B cell (primary cell): ENCODE results near the gene NCK2. TPM values are rescaled to one million over a fixed set of nuclear protein-coding genes. Genes with fewer than 3 reads are reported as not detected.

Source experiments
- ATAC-seq: fragments of 200-7000 bp; cut with Tn5 transposase; one replicate; pipeline ENCODE4 v1.10.0; 2021; ENCODE audit warnings: low read depth, mild to moderate bottlenecking, moderate number of reproducible peaks, moderate library complexity
- CTCF ChIA-PET: fragments of 350-600 bp; sonication (Branson Sonifier 250); formaldehyde crosslinking; loops from one replicate; lab custom pipeline; 2021; ENCODE audit warnings: antibody characterized with exemption, inconsistent platforms; lab: Charles Lee
- POLR2A ChIA-PET: fragments of 350-600 bp; sonication (Branson Sonifier 250); formaldehyde crosslinking; loops from one replicate; lab custom pipeline; 2021; ENCODE audit warnings: antibody characterized with exemption; lab: Charles Lee
- DNase-seq: peaks from one replicate; pipeline ENCODE4 v3.0.0; 2013
- H2AFZ ChIP-seq: 2 replicates; pipeline ENCODE4 v1.6.1; 2012; ENCODE audit warnings: mild to moderate bottlenecking, low read depth, low read length; ENCODE audit not compliant: insufficient read depth, poor library complexity, severe bottlenecking
- H3K27ac ChIP-seq, 2 donors: 1 replicate in 1 of 2; 2 replicates in 1 of 2; pipeline ENCODE4 v1.5.1; 2012 to 2013; ENCODE audit warnings: low read length in 2 of 2, mild to moderate bottlenecking in 2 of 2, moderate library complexity in 1 of 2
- H3K27me3 ChIP-seq, 4 experiments: fragments of 200-600 bp in 1 of 4; sonication (generic) in 1 of 4; replicated peaks in 1 of 4; 1 replicate in 2 of 4; 2 replicates in 2 of 4; pipeline versions ENCODE4 v1.6.1 to v1.7.0; 2013 to 2016; ENCODE audit warnings: low read length in 3 of 4, mild to moderate bottlenecking in 2 of 4, mixed read lengths in 1 of 4, moderate library complexity in 1 of 4; ENCODE audit not compliant: insufficient read depth in 4 of 4, control insufficient read depth in 3 of 4; ENCODE audit errors: control extremely low read depth in 1 of 4
- H3K36me3 ChIP-seq, 2 experiments: replicated peaks in 1 of 2; 1 replicate in 1 of 2; 2 replicates in 1 of 2; pipeline versions ENCODE4 v1.6.1 to v1.7.1; 2013; ENCODE audit warnings: low read length in 1 of 2; ENCODE audit not compliant: insufficient read depth in 2 of 2, control insufficient read depth in 1 of 2; ENCODE audit errors: control extremely low read depth in 1 of 2, extremely low read depth in 1 of 2
- H3K4me1 ChIP-seq, 2 donors: fragments of 200-600 bp in 1 of 2; sonication (generic) in 1 of 2; 1 replicate in 1 of 2; 2 replicates in 1 of 2; pipeline versions ENCODE4 v1.5.1 to v1.6.1; 2013 to 2017; ENCODE audit warnings: low read length in 2 of 2; ENCODE audit not compliant: control insufficient read depth in 2 of 2, insufficient read depth in 2 of 2
- H3K4me2 ChIP-seq: replicated peaks from 2 replicates; pipeline ENCODE3; 2012; ENCODE audit warnings: mild to moderate bottlenecking, low read depth, low read length; ENCODE audit not compliant: poor library complexity, severe bottlenecking
- H3K4me3 ChIP-seq, 5 experiments: fragments of 200-600 bp in 1 of 5; sonication (generic) in 1 of 5; 1 replicate in 3 of 5; 2 replicates in 2 of 5; pipeline versions ENCODE4 v1.5.1 to v1.7.0; 2011 to 2016; ENCODE audit warnings: low read length in 4 of 5, mild to moderate bottlenecking in 4 of 5, low read depth in 2 of 5, control low read depth in 1 of 5, moderate library complexity in 1 of 5; ENCODE audit not compliant: insufficient read depth in 1 of 5; ENCODE audit errors: control extremely low read depth in 1 of 5, extremely low read depth in 1 of 5
- H3K79me2 ChIP-seq: fragments of 200-600 bp; sonication (generic); one replicate; pipeline ENCODE4 v1.6.0; 2016; ENCODE audit warnings: low read length; ENCODE audit not compliant: control insufficient read depth, insufficient read depth
- H3K9ac ChIP-seq: fragments of 200-600 bp; sonication (generic); 2 replicates; pipeline ENCODE4 v1.6.1; 2017; ENCODE audit warnings: mild to moderate bottlenecking, low read length, moderate library complexity
- H3K9me3 ChIP-seq, 3 donors: one replicate each; pipeline versions ENCODE4 v1.6.1 to v1.7.1; 2013; ENCODE audit warnings: low read length in 2 of 3; ENCODE audit not compliant: control insufficient read depth in 2 of 3, insufficient read depth in 1 of 3; ENCODE audit errors: control extremely low read depth in 1 of 3
- H4K20me1 ChIP-seq: 2 replicates; pipeline ENCODE4 v1.6.0; 2012; ENCODE audit warnings: mild to moderate bottlenecking, low read length; ENCODE audit not compliant: insufficient read depth, control insufficient read depth, poor library complexity, severe bottlenecking
- H3K27ac Mint-ChIP-seq: one replicate; pipeline ENCODE4 v1.8.0; 2021; ENCODE audit warnings: mixed read lengths
- H3K27me3 Mint-ChIP-seq: one replicate; pipeline ENCODE4 v1.8.0; 2021; ENCODE audit warnings: mixed read lengths
- H3K4me1 Mint-ChIP-seq: one replicate; pipeline ENCODE4 v1.8.0; 2021; ENCODE audit warnings: mixed read lengths
- H3K4me3 Mint-ChIP-seq: one replicate; pipeline ENCODE4 v1.8.0; 2021; ENCODE audit warnings: mixed read lengths
- H3K9me3 Mint-ChIP-seq: one replicate; pipeline ENCODE4 v1.8.0; 2022; ENCODE audit warnings: mixed read lengths; ENCODE audit not compliant: insufficient read depth
- EZH2 ChIP-seq: IDR thresholded peaks from 2 replicates; pipeline ENCODE4 v1.6.1; 2012; ENCODE audit warnings: borderline replicate concordance, low read depth, mild to moderate bottlenecking, moderate library complexity, low read length; ENCODE audit not compliant: insufficient read depth, poor library complexity, severe bottlenecking
- WGBS: methylation state at CpG from one replicate; pipeline ENCODE4 v1.1.5; 2013; ENCODE audit warnings: missing lambda C conversion rate; ENCODE audit not compliant: insufficient coverage; 5-methylcytosine and 5-hydroxymethylcytosine counted together
- intact Hi-C: fragments of 100-400 bp; cut with micrococcal nuclease; formaldehyde crosslinking; loops from one replicate; pipeline ENCODE4 v1.10.0; 2022
- polyA plus RNA-seq: library from polyadenylated mRNA; depleted of rRNA; stranded (reverse); fragments of >200 nt; gene quantifications from 2 replicates; pipeline ENCODE4 v1.2.3, GENCODE V29; 2012
- total RNA-seq, 2 donors: library from RNA; stranded (reverse); fragments of 120-200 nt in 1 of 2; gene quantifications; 1 replicate in 1 of 2; 2 replicates in 1 of 2; pipeline versions ENCODE4 v1.2.3 to v1.2.4, GENCODE V29; 2013 to 2022
- TF ChIP-seq, protein P1 (sequence below): fragments of 200-600 bp; IDR thresholded peaks from one replicate; pipeline ENCODE4 v1.8.0; 2022; ENCODE audit warnings: antibody characterized with exemption, mild to moderate bottlenecking

The NCK2 gene
- total and polyA plus RNA-seq, 2 donors (not counting 1 experiment from before 2014, with no cell fraction given): 64.2 to 72.3 TPM

- H3K27me3 Mint-ChIP-seq: no peaks in the 10 kb centered on the region
- H3K27ac ChIP-seq: peak overlapping the region; percentile 59 to 81
- peak overlapping the region; percentile 75 for H3K9ac ChIP-seq
- peaks cover 74% of the 10 kb centered on the region for H3K4me1 Mint-ChIP-seq
- no peaks in the 10 kb centered on the region for H3K27me3 ChIP-seq
- peak overlapping the region; percentile 88 for H3K4me2 ChIP-seq
- H4K20me1 ChIP-seq: peaks cover 47% of the 10 kb centered on the region
- ChIA-PET CTCF (interaction anchor here (0.6 to 1.7 kb wide), 11 partner anchors 8 to 346 kb away, joined by 3 to 9 read pairs (median 4); no protein-coding TSS in a partner anchor), POLR2A (interaction anchor here (0.5 to 3.0 kb wide), 9 partner anchors 10 to 857 kb away, joined by 3 to 14 read pairs (median 6); no protein-coding TSS in a partner anchor)
- peaks cover 0 to 11% of the 10 kb centered on the region in 2 experiments for H3K36me3 ChIP-seq
- H3K79me2 ChIP-seq: peaks cover 64% of the 10 kb centered on the region
- H3K4me3 ChIP-seq: peak overlapping the region; percentile 61 to 83 (median 64)
- peaks cover 65% of the 10 kb centered on the region in 2 donors for H3K4me1 ChIP-seq
- intact Hi-C loops: loop anchor here (1.0 to 10.0 kb wide), 5 partner anchors 30 to 448 kb away; partner anchors contain the start of genes C2orf49 and UXS1
- 12% methylated on average over 18 of the region's 23 CpGs for WGBS
- TF ChIP-seq, protein P1, sequence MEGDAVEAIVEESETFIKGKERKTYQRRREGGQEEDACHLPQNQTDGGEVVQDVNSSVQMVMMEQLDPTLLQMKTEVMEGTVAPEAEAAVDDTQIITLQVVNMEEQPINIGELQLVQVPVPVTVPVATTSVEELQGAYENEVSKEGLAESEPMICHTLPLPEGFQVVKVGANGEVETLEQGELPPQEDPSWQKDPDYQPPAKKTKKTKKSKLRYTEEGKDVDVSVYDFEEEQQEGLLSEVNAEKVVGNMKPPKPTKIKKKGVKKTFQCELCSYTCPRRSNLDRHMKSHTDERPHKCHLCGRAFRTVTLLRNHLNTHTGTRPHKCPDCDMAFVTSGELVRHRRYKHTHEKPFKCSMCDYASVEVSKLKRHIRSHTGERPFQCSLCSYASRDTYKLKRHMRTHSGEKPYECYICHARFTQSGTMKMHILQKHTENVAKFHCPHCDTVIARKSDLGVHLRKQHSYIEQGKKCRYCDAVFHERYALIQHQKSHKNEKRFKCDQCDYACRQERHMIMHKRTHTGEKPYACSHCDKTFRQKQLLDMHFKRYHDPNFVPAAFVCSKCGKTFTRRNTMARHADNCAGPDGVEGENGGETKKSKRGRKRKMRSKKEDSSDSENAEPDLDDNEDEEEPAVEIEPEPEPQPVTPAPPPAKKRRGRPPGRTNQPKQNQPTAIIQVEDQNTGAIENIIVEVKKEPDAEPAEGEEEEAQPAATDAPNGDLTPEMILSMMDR: no peak
- TF ChIP-seq EZH2: no peak
- ATAC-seq (peak; percentile 22), DNase-seq (peak; percentile 73)
- peak overlapping the region; percentile 97 for H3K4me3 Mint-ChIP-seq
- peaks cover 0 to 6% (median 0%) of the 10 kb centered on the region in 3 donors for H3K9me3 ChIP-seq
- peak overlapping the region; percentile 95 for H3K27ac Mint-ChIP-seq
- peak overlapping the region; percentile 57 for H2AFZ ChIP-seq
- H3K9me3 Mint-ChIP-seq: no peaks in the 10 kb centered on the region
These were observed 1.7 kb downstream of the NCK2 start for GRCh38 chr2:105746177-105747080.
